Measurements from ENCODE around the gene BRSK2.
"Not testable (repeated sequence)": the region's sequence is repeated elsewhere in the genome, so short reads cannot be mapped to it uniquely, and the experiment has no call there.

BRSK2 gene

GRCh38 chr11:1345737-1346513 is 43.8 kb upstream of the BRSK2 start:
- H3K9ac ChIP-seq (ENCODE audit: insufficient read length, low read depth): no peak overlapping the region
- H3K9me3 ChIP-seq (ENCODE audit: insufficient read depth, low read length): no peaks in the 10 kb centered on the region
- no peak overlapping the region for H3K4me3 ChIP-seq (ENCODE audit: insufficient read length, low read depth)
- no peaks in the 10 kb centered on the region for H3K27me3 ChIP-seq (ENCODE audit: insufficient read depth, insufficient read length)
- H3K36me3 ChIP-seq (ENCODE audit: insufficient read depth, insufficient read length, low read length): no peaks in the 10 kb centered on the region
- TF ChIP-seq SUZ12 (IDR thresholded peaks at IDR 0.05; ENCODE audit: extremely low read depth, insufficient read depth, insufficient read length) (no peak), ZNF274 (IDR thresholded peaks at IDR 0.05; ENCODE audit: low read depth, low read length) (no peak), YY1 (IDR thresholded peaks at IDR 0.05; ENCODE audit: insufficient read depth, insufficient read length) (no peak)
- H3K4me1 ChIP-seq (ENCODE audit: insufficient read depth, insufficient read length): peaks cover 8% of the 10 kb centered on the region
- no peak for DNase-seq (ENCODE audit: low read depth, low spot score)

DNA sequence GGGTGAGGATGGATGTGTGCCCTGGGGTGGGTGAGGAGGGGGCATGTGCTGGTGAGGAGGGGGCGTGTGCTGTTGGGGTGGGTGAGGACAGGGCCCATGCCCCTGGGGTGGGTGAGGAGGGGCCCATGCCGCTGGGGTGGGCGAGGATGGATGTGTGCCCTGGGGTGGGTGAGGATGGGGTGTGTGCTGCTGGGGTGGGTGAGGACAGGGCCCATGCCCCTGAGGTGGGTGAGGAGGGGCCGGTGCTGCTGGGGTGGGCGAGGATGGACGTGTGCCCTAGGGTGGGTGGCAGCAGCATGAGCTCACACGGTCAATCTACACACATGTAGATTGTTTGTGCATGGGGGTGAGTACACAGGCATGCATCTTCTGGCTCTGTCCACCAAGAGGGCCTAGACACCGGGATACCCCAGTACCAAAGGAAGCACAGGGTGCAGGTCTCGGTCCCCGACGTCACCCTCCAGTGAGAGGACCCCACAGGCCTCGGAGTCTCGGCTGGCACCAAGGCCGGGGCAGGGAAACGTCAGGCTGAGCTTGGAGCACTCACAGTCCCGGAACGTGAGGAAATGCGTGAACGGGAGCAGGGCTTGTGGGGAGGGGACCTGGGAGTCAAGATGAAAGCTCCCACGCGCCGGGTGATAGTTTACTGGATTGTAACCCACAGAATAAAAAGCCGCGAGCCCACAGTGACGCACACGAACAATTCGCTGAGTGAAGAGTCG is 42.9 kb upstream of the BRSK2 start:
- Histone ChIP-seq H3K4me1 (ENCODE audit: insufficient read depth, insufficient read length) (peaks cover 8% of the 10 kb centered on the region), H3K27me3 (ENCODE audit: insufficient read depth, insufficient read length) (no peaks in the 10 kb centered on the region)

DNA sequence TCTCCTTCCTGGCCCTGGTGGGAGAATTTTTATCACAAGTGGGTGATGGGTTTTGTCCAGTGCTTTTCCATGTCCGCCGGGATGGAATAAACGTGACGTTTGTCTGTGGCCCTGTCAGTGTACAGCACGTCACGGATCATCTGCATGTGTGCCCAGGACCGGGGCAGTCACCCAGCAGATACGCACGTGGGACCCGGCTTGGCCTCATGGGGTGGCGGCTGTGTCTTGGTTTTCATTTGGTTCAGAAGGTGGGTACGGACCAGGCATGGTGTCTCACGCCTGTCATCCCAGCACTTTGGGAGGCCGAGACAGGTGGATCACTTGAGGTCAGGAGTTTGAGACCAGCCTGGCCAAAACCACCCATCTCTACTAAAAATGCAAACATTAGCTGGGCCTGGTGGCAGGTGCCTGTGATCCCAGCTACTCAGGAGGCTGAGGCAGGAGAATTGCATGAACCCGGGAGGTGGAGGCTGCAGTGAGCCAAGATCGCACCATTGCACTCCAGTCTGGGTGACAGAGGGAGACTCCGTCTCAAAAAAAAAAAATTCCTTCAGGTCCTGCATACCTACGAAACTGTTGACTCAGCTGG is 42.2 kb upstream of the BRSK2 start:
- not testable (repeated sequence) for H3K9me3 ChIP-seq (ENCODE audit: insufficient read depth, low read length); DNase-seq (ENCODE audit: low read depth, low spot score); H3K9ac ChIP-seq (ENCODE audit: insufficient read length, low read depth); H3K4me3 ChIP-seq (ENCODE audit: insufficient read length, low read depth); H3K4me1 ChIP-seq (ENCODE audit: insufficient read depth, insufficient read length); H3K27me3 ChIP-seq (ENCODE audit: insufficient read depth, insufficient read length); H3K36me3 ChIP-seq (ENCODE audit: insufficient read depth, insufficient read length, low read length)

More for the DNA sequence above, 42.9 kb upstream of the BRSK2 start:
- no peak for DNase-seq (ENCODE audit: low read depth, low spot score)
- Histone ChIP-seq H3K9ac (ENCODE audit: insufficient read length, low read depth) (no peak overlapping the region), H3K36me3 (ENCODE audit: insufficient read depth, insufficient read length, low read length) (no peaks in the 10 kb centered on the region), H3K9me3 (ENCODE audit: insufficient read depth, low read length) (no peaks in the 10 kb centered on the region), H3K4me3 (ENCODE audit: insufficient read length, low read depth) (no peak overlapping the region)
- TF ChIP-seq YY1 (IDR thresholded peaks at IDR 0.05; ENCODE audit: insufficient read depth, insufficient read length): no peak
- TF ChIP-seq SUZ12 (IDR thresholded peaks at IDR 0.05; ENCODE audit: extremely low read depth, insufficient read depth, insufficient read length): no peak
- no peak for TF ChIP-seq ZNF274 (IDR thresholded peaks at IDR 0.05; ENCODE audit: low read depth, low read length)

GRCh38 chr11:1348146-1348795 is 41.5 kb upstream of the BRSK2 start:
- Histone ChIP-seq H3K9me3 (ENCODE audit: insufficient read depth, low read length) (no peaks in the 10 kb centered on the region), H3K9ac (ENCODE audit: insufficient read length, low read depth) (no peak overlapping the region), H3K4me3 (ENCODE audit: insufficient read length, low read depth) (no peak overlapping the region), H3K4me1 (ENCODE audit: insufficient read depth, insufficient read length) (peaks cover 10% of the 10 kb centered on the region), H3K36me3 (ENCODE audit: insufficient read depth, insufficient read length, low read length) (no peaks in the 10 kb centered on the region), H3K27me3 (ENCODE audit: insufficient read depth, insufficient read length) (no peaks in the 10 kb centered on the region)
- no peak for DNase-seq (ENCODE audit: low read depth, low spot score)
- TF ChIP-seq YY1 (IDR thresholded peaks at IDR 0.05; ENCODE audit: insufficient read depth, insufficient read length) (no peak), SUZ12 (IDR thresholded peaks at IDR 0.05; ENCODE audit: extremely low read depth, insufficient read depth, insufficient read length) (no peak), ZNF274 (IDR thresholded peaks at IDR 0.05; ENCODE audit: low read depth, low read length) (no peak)

DNA sequence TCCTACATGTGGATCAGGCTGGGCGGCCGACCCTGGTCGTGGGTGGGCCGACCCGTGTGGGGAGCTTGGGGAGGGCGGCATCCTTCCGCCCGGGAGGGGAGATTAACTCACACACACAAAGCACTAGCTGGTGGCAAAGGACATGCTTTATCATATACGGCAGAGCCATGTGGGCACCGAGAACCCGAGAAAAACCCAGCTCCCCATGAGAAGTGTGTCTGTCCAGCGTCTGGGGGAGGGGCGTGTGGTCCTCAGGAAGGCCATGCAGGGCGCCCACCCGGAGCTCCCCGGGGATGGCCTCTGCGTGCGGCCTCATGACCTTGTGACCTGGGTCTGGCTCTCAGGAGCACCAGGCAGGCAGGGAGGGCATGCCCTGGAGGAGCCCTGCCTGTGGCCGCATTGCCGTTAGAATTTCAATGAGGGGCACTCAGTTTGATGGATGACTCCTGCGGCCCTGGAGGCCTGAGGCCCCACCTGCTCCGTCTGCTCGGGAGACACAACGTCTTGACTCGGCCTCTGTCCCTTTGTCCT is 40.9 kb upstream of the BRSK2 start:
- no peak for DNase-seq (ENCODE audit: low read depth, low spot score)
- TF ChIP-seq YY1 (IDR thresholded peaks at IDR 0.05; ENCODE audit: insufficient read depth, insufficient read length) (no peak), SUZ12 (IDR thresholded peaks at IDR 0.05; ENCODE audit: extremely low read depth, insufficient read depth, insufficient read length) (no peak)
- no peaks in the 10 kb centered on the region for H3K9me3 ChIP-seq (ENCODE audit: insufficient read depth, low read length)
- H3K4me1 ChIP-seq (ENCODE audit: insufficient read depth, insufficient read length): peaks cover 15% of the 10 kb centered on the region
- H3K9ac ChIP-seq (ENCODE audit: insufficient read length, low read depth): peak overlapping the region; percentile 32
- no peaks in the 10 kb centered on the region for H3K27me3 ChIP-seq (ENCODE audit: insufficient read depth, insufficient read length)
- no peaks in the 10 kb centered on the region for H3K36me3 ChIP-seq (ENCODE audit: insufficient read depth, insufficient read length, low read length)
- H3K4me3 ChIP-seq (ENCODE audit: insufficient read length, low read depth): no peak overlapping the region

GRCh38 chr11:1349327-1350041 is 40.2 kb upstream of the BRSK2 start:
- peak overlapping the region; percentile 42 for H3K9ac ChIP-seq (ENCODE audit: insufficient read length, low read depth)
- no peaks in the 10 kb centered on the region for H3K36me3 ChIP-seq (ENCODE audit: insufficient read depth, insufficient read length, low read length)
- TF ChIP-seq YY1 (IDR thresholded peaks at IDR 0.05; ENCODE audit: insufficient read depth, insufficient read length) (no peak), SUZ12 (IDR thresholded peaks at IDR 0.05; ENCODE audit: extremely low read depth, insufficient read depth, insufficient read length) (no peak), ZNF274 (IDR thresholded peaks at IDR 0.05; ENCODE audit: low read depth, low read length) (no peak)
- no peak for DNase-seq (ENCODE audit: low read depth, low spot score)
- no peaks in the 10 kb centered on the region for H3K9me3 ChIP-seq (ENCODE audit: insufficient read depth, low read length)
- no peak overlapping the region for H3K4me3 ChIP-seq (ENCODE audit: insufficient read length, low read depth)
- H3K27me3 ChIP-seq (ENCODE audit: insufficient read depth, insufficient read length): no peaks in the 10 kb centered on the region
- peaks cover 22% of the 10 kb centered on the region for H3K4me1 ChIP-seq (ENCODE audit: insufficient read depth, insufficient read length)
